Measurements from ENCODE around the gene ANO6.
"Not testable (repeated sequence)": the region's sequence is repeated elsewhere in the genome, so short reads cannot be mapped to it uniquely, and the experiment has no call there.

ANO6 gene

GRCh38 chr12:45397499-45397898, 181.6 kb downstream of the ANO6 start:
- not testable (repeated sequence) for DNase-seq

- no peak for DNase-seq
These were observed 182.7 kb downstream of the ANO6 start for GRCh38 chr12:45398552-45398951.

- DNase-seq: no peak
These were observed 185.1 kb downstream of the ANO6 start for GRCh38 chr12:45400991-45401390.

- no peak for DNase-seq
These were observed 186.4 kb downstream of the ANO6 start for GRCh38 chr12:45402288-45402687.

- DNase-seq: no peak
These were observed 191.3 kb downstream of the ANO6 start for GRCh38 chr12:45406988-45407850.

GRCh38 chr12:45407981-45408728, 192.3 kb downstream of the ANO6 start:
- no peak for DNase-seq

GRCh38 chr12:45408729-45409114, 192.8 kb downstream of the ANO6 start:
- no peak for DNase-seq

- peak in 2 of 58 donors; percentile 3 to 14 for DNase-seq
These were observed 194.1 kb downstream of the ANO6 start for GRCh38 chr12:45409966-45410365.

GRCh38 chr12:45411626-45412025, 195.7 kb downstream of the ANO6 start:
- DNase-seq: no peak

GRCh38 chr12:45415393-45415817, 199.5 kb downstream of the ANO6 start:
- DNase-seq: peak in 1 of 58 donors; percentile 21

- no peak for DNase-seq
These were observed 200.2 kb downstream of the ANO6 start for GRCh38 chr12:45416126-45416525.

- DNase-seq: peak in 1 of 58 donors; percentile 14
These were observed 202.6 kb downstream of the ANO6 start for GRCh38 chr12:45418520-45418919.

- no peak for DNase-seq
These were observed 203.5 kb downstream of the ANO6 start for GRCh38 chr12:45419317-45419814.

GRCh38 chr12:45421736-45422135, 205.8 kb downstream of the ANO6 start:
- no peak for DNase-seq

GRCh38 chr12:45423931-45424330, 208.0 kb downstream of the ANO6 start:
- no peak for DNase-seq

- no peak for DNase-seq
These were observed 209.5 kb downstream of the ANO6 start for GRCh38 chr12:45425426-45425825.

GRCh38 chr12:45426294-45426693, 210.4 kb downstream of the ANO6 start:
- no peak for DNase-seq

- DNase-seq: no peak
These were observed 211.1 kb downstream of the ANO6 start for GRCh38 chr12:45427042-45427441.

GRCh38 chr12:45429831-45430230, 213.9 kb downstream of the ANO6 start:
- no peak for DNase-seq

- DNase-seq: no peak
These were observed 215.2 kb downstream of the ANO6 start for GRCh38 chr12:45431126-45431525.

GRCh38 chr12:45432710-45433109, 216.8 kb downstream of the ANO6 start:
- DNase-seq: no peak

- no peak for DNase-seq
These were observed 217.6 kb downstream of the ANO6 start for GRCh38 chr12:45433441-45433868.

Data from anterior cingulate cortex (tissue), 58 donors.